ENCODE data around the gene SCAMP4. TPM values are rescaled to one million over a fixed set of nuclear protein-coding genes. Genes with fewer than 3 reads are reported as not detected.

The SCAMP4 gene, protein sequence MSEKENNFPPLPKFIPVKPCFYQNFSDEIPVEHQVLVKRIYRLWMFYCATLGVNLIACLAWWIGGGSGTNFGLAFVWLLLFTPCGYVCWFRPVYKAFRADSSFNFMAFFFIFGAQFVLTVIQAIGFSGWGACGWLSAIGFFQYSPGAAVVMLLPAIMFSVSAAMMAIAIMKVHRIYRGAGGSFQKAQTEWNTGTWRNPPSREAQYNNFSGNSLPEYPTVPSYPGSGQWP
- 42.8 TPM for total RNA-seq

DNA sequence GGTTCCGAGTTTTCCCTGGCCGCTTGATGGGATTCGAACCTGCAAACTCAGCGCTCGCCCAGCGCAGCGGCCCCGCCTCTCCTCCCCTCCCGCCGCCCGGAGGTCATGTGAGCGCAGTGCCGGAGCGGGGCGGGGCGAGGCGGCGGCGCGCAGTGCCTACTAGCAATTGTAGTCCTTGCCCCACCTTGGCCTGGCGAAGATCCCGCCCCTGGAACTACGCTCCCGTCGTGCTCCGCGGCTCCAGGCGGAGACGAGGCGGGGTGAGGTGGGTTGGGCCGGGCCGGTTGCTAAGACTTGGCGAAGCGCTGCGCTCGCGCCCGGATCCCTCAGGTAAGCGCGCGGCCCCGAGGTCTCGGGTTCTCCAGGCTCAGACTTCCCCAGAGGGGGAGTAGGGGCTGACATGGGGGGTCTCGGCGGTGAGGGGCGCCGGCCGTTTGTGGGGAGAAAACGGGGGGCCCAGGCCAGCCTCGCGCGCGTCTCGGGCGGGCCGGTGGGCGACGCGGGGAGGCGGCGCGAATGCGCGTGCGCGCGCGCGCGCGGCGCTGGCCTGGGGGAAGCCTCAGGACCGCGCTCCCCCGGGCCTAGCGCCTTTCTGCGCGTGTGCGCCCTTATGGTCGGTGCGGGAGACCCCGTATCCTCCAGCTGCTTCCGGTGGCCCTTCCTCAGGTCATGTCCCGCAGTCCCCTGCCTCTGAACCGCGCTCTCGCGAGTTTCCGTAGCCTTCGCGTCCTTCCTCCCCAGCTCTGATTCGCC is at the start of gene SCAMP4, which contains the start of gene ADAT3:
TSS of gene SCAMP4 (plus strand) at position 290 of the 753 bp plus-strand sequence. CDS start 9,621 bp downstream, outside the sequence.
TSS of gene ADAT3 (plus strand) at position 290 of the 753 bp plus-strand sequence. CDS start 6,649 bp downstream, outside the sequence.
- peak; percentile 95 to 99 (median 99) for DNase-seq (ENCODE audit: low read depth in 2 of 3, low spot score in 2 of 3)

DNA sequence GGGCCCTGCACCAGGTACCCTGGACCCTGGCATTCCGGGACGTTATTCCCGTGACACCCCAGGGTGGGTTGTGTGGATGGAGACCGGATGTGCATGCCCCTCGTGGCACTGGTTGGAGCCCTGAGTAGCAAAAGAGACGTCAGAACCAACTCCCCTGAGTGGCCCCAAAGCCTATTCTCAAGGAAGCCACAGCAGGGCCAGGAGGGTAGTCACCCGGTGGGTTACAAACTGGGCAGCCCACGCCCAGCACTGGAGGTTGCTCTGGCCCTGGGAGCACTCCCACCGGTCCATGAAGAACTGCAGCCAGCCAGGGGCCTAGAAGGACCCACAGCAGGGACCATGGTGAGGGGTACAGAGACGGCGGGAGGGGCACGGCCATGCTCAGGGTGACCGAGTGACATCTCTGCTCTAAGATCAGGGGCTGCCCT is 49.4 kb upstream of the SCAMP4 start:
- peak in 1 of 3 donors; percentile 30 for DNase-seq (ENCODE audit: low read depth in 2 of 3, low spot score in 2 of 3)

DNA sequence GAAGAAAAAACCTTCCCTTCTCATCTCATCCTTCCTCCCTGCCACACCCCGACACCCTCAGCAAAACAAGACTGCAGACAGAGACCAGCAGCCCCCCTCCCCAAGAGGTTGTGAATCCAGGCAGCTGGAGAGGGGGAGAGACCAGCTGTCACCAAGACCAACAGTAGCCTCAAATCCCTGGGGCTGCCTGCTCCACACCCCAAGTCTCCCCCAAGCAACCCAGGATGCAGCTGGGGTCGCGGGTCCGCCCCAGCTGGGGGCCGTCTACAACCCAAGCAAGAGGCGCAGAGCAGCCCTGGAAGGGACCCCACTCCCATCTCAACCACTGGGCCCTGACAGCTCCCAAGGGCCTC is 48.9 kb upstream of the SCAMP4 start:
- DNase-seq (ENCODE audit: low read depth in 2 of 3, low spot score in 2 of 3), result no peak

DNA sequence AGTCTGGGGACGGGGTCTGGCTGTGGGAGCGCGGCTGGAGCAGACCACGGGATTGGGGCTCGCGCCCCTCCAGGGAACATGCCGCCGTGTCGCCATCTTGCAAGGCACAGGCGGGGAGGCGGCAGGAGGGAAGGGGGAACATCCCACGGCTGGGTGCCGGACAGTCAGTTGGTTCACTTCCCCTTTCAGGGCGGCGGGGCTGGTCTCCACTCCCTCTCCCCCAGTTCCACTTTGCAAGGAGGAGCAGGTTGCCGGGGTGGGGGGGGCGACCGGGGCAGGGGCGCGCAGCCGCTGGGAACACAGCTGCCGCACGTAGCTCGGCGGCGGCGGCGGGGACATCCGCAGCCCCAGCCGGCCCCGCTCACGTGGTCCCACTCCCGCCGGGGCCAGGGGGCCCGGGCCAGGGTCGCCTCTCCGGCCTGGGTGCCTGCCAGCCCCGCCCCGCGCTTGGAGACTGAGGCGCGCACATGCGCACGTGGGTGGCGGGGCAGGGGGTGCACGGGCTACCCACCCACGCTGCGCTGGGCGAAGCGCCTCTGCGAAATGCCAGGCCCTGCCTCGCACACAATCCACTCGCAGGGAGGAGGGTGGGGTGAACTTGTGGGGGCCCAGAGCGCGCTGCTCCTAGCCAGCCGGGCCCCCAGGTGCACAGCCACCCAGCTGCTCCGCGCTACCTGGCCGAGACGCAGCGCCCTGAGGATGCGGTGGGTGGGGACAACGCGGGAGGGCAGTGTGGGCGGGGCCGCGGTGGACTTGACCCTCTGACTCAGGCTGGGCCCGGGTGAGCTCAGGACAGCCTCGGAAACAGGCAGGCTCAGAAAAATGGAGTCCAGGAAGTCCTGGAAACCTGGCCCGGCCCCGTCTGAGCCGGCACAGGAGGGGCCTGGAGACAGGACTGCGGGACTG is 48.2 kb upstream of the SCAMP4 start:
- peak in 1 of 3 donors; percentile 84 for DNase-seq (ENCODE audit: low read depth in 2 of 3, low spot score in 2 of 3)

DNA sequence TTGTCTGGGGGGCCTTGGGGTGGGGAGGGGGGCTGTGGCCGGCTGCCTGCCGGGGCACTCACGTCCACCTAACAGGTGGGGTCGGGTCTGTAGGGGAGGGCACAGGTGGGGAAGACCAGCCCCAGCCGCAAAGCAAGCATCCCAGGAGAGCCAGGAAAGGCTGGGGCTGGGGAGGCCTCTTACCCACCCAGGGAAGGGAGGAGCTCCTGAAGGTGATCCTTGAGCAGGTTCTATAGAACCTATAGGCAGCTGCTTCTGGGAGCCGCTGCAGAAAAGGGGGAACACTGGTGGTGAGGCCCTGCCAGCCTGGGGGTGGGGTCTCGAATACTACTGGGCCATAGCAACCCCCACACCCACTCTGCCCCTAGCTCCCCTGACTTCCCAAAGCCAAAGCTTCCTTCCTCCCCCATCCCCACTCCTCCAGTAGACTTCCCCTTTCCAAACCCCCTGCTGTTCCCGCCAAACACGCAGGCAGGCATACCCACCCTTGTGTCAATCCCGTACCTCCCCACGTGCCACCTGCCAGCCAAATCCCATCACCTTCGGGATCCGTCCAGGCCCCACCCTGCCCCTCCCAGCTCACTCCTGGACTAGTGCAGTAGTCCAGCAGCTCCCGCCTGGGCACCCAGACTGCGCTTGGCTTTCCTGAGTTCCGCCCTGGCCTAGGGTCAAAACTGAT is 47.4 kb upstream of the SCAMP4 start:
- DNase-seq (ENCODE audit: low read depth in 2 of 3, low spot score in 2 of 3), result no peak

DNA sequence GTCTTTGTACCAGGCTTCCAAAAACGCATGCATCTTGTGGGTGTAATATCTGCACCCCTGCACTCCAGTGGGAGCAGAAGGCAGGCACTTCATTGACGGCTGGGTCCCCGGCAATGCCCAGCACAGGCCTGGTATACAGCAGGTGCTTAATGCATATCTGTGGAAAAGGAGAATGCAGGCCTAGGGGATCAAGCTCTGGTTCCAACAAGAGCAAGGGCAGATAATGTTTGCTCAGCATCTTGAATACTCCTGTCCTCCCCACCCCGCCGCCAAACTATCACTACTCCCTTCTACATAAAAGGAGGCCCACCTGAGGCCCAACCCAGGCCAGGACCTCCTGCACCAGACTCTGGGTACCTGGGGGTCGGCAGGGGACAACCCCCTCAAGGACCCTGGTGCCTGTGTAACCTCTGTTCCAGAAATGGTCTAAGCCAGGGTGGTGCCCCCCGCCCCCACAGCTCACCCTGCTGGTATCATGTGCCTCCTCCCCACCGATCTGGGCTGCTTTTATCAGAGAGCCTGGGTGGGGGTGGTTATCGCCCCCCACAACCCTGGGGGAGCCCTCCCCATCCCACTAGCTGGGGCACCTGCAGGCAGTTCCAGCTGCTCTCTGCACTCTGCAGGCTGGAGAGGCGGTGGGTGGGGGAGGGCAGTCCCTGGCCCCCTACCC is 46.7 kb upstream of the SCAMP4 start:
- no peak for DNase-seq (ENCODE audit: low read depth in 2 of 3, low spot score in 2 of 3)

DNA sequence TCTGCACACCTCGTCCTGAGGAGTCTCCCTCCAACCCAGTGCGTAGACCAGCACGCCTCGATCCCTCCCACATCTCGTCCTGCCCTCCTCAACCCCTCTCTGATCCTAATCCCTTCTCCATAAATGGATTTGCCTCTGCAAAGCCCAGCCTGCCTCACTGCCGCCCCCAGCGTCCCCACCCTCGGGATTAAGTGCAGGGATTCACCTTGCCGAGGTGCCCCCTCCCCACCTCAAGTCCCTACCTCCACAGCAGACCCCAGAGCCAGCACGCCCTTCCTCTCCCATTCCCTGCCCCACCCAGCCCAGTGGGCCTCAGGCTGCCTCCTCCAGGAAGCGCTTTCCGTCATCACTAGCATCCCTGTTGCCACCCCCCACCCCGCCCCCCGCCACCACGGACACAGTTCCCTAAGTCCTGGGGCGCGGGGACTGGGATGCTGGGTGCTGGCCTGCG is 45.8 kb upstream of the SCAMP4 start:
- DNase-seq (ENCODE audit: low read depth in 2 of 3, low spot score in 2 of 3), result no peak

DNA sequence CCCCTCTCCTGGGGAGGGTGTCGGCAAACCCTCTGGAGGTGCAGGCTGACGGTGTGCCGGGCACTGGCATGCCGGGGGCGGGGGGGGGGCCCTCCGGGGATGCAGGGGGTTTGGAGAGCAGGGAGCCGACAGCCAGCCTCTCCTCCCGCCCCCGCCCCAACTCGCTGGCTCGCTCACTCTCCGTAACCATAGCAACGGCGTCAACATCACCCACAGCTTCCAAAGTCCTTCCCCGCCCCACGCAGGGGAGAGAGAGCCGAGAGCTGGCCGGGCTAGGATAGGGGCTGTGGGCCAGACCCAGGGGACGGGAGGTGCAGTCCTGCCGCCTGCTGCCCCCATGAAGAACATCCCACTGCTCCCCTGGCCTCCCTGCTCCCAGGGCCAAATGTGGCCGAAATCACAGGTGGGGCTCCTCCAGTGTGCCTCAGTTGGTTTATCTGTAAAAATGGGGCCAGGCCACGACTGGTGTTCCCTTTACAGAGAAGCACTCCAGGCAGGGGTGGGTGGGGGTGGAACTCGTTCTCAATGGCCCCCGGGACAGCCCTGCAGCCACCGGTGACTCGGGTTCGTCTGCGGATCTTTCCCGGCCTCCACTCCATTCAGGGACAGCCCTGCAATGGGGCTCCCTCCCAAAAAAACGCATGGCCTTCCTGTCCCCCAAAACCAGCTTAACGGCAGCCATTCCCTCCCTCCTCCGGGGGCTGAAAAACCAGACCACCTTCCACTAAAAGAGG is 45.0 kb upstream of the SCAMP4 start:
- DNase-seq (ENCODE audit: low read depth in 2 of 3, low spot score in 2 of 3), result peak in 1 of 3 donors; percentile 79

DNA sequence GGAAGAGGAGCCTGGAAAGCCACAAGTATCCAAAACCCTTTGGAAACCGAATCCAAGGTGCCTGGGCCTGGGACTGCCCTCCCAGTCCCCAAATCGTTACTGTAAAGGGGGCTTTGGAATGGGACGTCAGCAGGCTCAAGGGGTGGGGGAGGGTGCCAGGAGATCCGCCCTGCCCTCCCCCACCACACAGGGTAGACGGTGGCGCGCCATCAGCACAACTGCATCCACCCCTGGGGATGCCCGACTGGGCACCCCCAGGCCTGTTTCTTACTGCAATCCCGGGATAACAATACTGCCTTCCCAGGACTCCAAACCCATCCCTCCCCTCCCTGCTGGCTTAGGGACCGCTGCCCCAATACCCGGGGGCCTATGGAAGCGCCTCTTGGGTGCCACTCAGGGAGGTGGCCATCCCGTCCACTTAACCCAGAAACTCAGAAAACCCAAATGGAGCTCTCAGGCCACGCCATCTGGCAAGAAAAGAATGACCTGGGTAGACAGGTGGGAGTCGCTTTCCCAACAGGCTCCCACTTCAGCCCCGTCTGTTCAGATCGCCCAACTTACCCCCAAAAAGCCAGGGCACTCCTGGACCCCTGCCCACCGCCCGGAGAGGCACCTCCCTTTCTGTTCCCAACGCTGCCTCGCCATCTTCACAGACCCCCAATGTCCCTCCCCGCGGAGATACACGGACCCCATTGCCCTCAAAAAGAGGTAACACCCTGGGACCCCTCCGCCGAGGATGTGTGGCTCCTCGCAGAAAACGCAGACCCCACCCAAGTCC is 44.2 kb upstream of the SCAMP4 start:
- DNase-seq (ENCODE audit: low read depth in 2 of 3, low spot score in 2 of 3), result no peak

DNA sequence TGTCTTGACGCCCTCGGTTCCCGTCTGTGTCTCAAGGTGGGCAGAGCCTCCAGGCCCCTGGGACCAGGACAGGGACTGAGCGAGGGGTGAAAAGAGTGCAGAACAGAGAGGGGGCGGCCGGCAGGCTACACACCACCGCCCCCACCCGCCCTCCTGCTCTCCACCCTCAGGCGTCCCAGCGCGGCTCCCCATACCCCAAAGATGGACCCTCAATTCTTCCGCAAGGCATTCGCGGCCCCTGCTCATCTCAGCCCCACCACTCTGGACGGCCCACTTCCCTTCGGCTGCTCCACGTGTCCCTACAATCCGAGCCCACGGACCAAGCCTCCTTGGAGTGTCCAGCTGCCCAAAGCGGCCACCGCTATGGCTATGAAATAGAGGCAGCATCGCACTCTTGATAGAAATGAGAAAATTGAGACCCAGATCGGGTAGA is 43.6 kb upstream of the SCAMP4 start:
- no peak for DNase-seq (ENCODE audit: low read depth in 2 of 3, low spot score in 2 of 3)

DNA sequence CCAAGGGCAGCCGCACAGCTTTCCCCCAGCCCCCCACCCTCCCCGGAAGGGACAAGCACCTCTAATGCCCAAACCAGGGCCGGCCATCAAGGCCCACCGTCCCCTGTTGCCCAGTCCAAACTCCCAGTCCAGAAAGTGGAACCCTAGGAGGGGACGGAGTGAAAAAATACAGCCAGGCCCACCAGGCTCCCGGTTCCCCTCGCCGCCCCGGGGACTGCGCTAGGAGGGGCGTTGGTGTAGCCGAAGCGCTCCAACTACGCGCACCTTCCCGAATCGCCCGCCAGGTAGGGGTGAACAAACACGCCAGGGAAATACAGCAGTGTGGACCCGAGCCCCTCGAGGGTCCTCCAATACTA is 43.2 kb upstream of the SCAMP4 start:
- no peak for DNase-seq (ENCODE audit: low read depth in 2 of 3, low spot score in 2 of 3)

DNA sequence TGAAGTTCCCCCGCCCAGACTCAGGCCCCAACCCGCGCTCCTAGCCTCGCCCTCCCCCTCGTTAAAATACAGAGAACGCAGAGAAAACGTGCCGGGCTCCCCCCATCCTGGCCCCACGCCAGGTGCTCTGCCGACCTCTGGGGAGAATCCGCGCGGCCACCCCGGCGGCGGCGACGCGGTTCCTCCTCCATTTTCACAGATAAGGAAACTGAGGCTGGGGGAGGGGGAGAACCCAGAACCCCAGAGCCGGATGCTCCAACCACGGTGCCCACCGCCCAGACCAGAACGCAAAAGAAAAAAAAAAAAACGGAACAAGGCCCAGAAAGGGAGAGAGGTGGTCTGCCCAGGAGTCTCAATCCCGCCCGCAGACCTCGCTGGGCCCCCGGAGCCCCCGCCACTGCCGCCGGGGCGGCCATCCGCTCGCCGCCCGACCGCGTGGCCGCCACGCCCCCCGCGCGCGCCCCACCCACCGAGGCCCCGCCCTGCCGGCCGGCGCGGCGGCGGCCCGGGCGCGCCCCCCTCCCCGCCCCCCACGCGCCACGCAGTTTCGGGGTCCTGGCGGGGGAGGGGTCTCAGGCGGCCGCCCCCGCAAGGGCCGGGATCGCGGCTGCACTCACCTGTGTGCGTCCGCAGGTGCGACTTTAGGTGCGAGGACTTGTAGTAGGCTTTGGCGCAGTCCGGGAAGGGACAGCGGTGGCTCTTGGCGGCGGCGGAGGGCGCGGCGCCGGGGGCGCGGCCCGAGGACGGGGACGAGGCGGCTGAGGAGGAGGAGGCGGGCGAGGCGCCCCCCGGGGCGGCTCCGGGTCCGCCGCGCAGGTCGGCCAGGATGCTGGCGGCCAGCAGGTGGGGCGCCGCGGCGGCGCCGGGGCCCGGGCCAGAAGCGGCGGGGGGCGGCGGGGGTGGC is 42.5 kb upstream of the SCAMP4 start:
- DNase-seq (ENCODE audit: low read depth in 2 of 3, low spot score in 2 of 3), result peak in 1 of 3 donors; percentile 71

DNA sequence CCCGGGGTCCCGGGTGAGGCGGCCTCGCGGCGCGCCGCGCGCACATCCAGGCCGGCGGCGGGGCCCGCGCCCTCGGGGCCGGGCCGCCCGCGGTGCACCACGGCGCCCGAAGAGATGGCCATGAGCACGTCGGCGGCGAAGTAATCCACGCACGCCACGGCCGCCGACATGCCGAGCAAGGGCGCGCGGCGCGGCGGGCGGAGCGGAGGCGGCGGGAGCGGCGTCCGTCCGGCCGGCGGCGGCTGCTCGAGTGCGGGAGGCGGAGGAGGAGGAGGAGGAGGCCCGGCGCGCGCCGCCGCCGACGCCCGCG is 41.9 kb upstream of the SCAMP4 start, which contains the start of gene KLF16:
TSS of gene KLF16 (minus strand) at position 252 of the 310 bp plus-strand sequence. CDS start at position 170, 82 bp downstream.
- no peak for DNase-seq (ENCODE audit: low read depth in 2 of 3, low spot score in 2 of 3)

DNA sequence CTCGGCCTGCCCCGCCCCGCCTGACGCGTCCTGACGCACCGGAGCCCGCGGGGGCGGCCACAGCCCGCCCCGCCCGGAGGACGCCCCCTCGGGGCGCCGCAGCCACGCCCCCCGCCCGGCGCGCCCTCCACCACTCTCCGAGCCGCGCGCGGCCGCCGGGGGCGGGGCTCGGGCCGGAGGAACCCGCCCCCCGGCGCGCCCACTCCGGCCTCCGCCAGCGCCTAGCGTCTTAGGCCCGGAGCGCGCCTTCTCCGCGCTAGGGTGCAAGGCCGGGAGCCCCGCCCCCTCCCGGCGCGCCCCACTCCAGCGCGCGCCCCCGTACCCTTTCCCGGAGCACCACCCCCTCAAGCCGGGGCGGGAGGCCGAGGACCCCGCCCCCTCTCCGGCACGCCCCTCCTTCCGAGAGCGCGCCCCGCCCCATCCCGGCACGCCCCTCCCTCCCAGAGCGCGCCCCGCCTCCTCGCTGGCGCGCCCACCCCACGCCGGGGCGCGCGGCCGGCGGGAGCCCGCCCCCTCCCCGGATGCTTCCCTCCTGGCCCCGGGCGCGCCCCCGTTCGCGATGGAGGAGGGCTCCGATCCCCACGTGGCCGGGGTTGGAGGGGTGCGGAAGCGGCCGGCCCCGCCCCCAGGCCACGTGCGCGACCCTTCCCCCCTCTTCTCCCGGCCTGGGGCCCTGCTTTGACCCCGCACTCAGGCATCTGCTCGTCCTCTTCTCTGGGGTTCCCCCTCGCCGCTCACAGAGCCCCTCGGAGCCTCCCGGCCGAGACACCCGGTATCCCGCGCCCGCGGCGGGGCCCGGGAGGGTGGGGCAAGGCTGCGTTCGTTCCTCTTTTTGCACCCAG is 41.3 kb upstream of the SCAMP4 start:
- DNase-seq (ENCODE audit: low read depth in 2 of 3, low spot score in 2 of 3), result peak; percentile 93 to 97 (median 94)

DNA sequence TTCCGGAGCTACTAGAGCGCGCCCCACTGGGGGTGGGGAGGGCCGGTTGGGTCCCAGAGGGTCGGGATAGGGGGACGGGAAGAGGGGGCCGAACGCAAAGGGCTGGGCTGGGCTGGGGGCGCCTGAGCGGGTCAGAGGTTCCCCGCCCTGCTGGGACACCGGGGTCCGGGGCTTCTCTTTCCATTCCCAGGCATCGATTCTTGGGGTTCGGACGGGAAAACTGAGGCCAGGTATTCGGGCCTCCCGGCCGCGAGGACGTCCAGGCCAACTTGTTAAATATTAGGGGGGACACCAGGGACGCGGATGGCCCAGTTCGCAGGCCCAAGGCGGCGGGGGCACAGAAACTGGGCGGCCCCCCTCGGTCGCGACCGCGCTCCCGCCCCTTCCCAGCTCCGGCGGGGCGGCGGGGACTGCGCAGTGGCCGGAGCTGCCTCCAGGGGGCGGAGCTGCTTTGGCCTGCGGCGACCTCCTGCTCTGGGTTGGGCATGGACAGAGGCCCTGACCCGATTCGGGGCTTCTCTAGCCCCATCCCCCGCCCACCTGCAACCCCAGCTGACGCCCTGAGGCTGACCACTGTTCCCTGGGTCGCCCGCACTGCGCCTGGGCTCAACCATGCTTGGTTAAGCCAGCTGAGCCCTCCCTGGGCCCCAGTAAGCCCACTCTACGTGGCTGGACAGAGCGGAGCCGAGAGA is 40.6 kb upstream of the SCAMP4 start:
- peak in 1 of 3 donors; percentile 74 for DNase-seq (ENCODE audit: low read depth in 2 of 3, low spot score in 2 of 3)

All from hematopoietic multipotent progenitor cell (in vitro differentiated cells).